Lung (tissue), 12 donors: ENCODE data around the gene TEDC2. TPM values are rescaled to one million over a fixed set of nuclear protein-coding genes. Genes with fewer than 3 reads are reported as not detected.
A peak's percentile ranks its signal among the peaks of the same experiment; 100 is the strongest.

ENCODE experiments used
- ATAC-seq: fragments of 200-7000 bp; cut with Tn5 transposase; one replicate; pipeline ENCODE4 v1.9.1; 2020; ENCODE audit warnings: moderate number of reproducible peaks; ENCODE audit not compliant: insufficient read depth, low FRiP score
- DNase-seq, 3 donors: peaks; one replicate each; pipeline ENCODE4 v3.0.0-alpha.2; 2013 to 2017
- H3K27ac ChIP-seq, 2 donors: one replicate each; pipeline ENCODE4 v1.5.1; 2013; ENCODE audit warnings: mild to moderate bottlenecking in 2 of 2, moderate library complexity in 2 of 2, control low read depth in 1 of 2, inconsistent platforms in 1 of 2, low read depth in 1 of 2, low read length in 1 of 2
- H3K27me3 ChIP-seq, 3 donors: one replicate each; pipeline ENCODE4 v1.5.1; 2013; ENCODE audit warnings: low read length in 2 of 3; ENCODE audit not compliant: control insufficient read depth in 3 of 3, insufficient read depth in 3 of 3
- H3K36me3 ChIP-seq, 4 donors: one replicate each; pipeline ENCODE4 v1.5.1; 2013; ENCODE audit warnings: low read length in 4 of 4, mild to moderate bottlenecking in 1 of 4, moderate library complexity in 1 of 4; ENCODE audit not compliant: control insufficient read depth in 4 of 4, insufficient read depth in 4 of 4
- H3K4me1 ChIP-seq, 5 donors: one replicate each; pipeline ENCODE4 v1.5.1; 2013; ENCODE audit warnings: low read length in 5 of 5, mild to moderate bottlenecking in 2 of 5, moderate library complexity in 1 of 5; ENCODE audit not compliant: control insufficient read depth in 5 of 5, insufficient read depth in 5 of 5
- H3K4me3 ChIP-seq: one replicate; pipeline ENCODE4 v1.5.1; 2013; ENCODE audit warnings: mild to moderate bottlenecking, control low read depth, moderate library complexity
- H3K9ac ChIP-seq, 2 donors: one replicate each; pipeline ENCODE4 v1.5.1; 2013; ENCODE audit warnings: low read length in 2 of 2, control low read depth in 1 of 2; ENCODE audit not compliant: insufficient read depth in 1 of 2
- H3K9me3 ChIP-seq, 4 donors: one replicate each; pipeline ENCODE4 v1.5.1; 2013; ENCODE audit warnings: low read length in 3 of 4, mild to moderate bottlenecking in 1 of 4, moderate library complexity in 1 of 4; ENCODE audit not compliant: control insufficient read depth in 4 of 4, insufficient read depth in 3 of 4
- WGBS, 2 donors: extraction: QIAGEN DNeasy Blood & Tissue Kit; methylation state at CpG; one replicate each; pipeline ENCODE4 v1.1.7; 2013; 5-methylcytosine and 5-hydroxymethylcytosine counted together
- polyA plus RNA-seq, 2 donors: library from polyadenylated mRNA; stranded (reverse); fragments of 200-250 nt; gene quantifications; one replicate each; pipeline ENCODE4 v1.2.1, GENCODE V29; 2013
- total RNA-seq, 2 donors: library from RNA; depleted of rRNA in 1 of 2; stranded (reverse); fragments of >200 nt in 1 of 2; gene quantifications; one replicate each; pipeline ENCODE4 v1.2.1, GENCODE V29; 2014 to 2021
- TF ChIP-seq, protein P1 (sequence below): IDR thresholded peaks from 2 replicates; pipeline ENCODE4 v1.5.1; 2012; ENCODE audit warnings: mild to moderate bottlenecking; ENCODE audit errors: control extremely low read depth, extremely low read depth
- donor health status: control.
- donor health status: control.
- donor health status: Bipolar disorder and iron deficiency.
- donor health status: healthy.
- donor health status: DM: yes; HTN: yes; CAD: no.

Gene TEDC2
- total and polyA plus RNA-seq, 4 donors = 1.1 to 3.6 (median 2.2) TPM

DNA sequence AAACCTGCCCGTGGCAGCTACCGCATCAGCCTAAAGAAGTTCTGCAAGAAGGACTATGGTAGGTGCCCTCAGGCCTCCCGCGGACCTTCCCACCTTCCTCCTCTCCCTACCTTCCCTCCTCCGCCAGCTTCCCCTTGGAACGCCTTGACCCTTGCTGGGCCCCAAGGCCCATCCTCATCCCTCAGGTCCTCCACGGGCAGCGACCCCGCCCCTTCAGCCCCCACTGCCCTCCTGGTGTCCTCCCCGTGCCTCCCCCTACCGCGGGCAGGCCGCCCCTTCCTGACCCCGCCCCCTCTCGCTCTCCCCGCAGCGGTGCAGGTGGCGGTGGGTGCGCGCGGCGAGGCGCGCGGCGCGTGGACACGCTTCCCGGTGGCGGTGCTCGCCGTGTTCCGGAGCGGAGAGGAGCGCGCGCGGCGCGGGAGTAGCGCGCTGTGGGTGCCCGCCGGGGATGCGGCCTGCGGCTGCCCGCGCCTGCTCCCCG, 13.6 kb downstream of the TEDC2 start:
- Histone ChIP-seq H3K9ac (no peak overlapping the region), H3K27ac (no peak overlapping the region), H3K36me3 (peaks cover 0 to 2% (median 0%) of the 10 kb centered on the region in 4 donors), H3K4me1 (peaks cover 8 to 74% (median 23%) of the 10 kb centered on the region in 5 donors), H3K9me3 (no peaks in the 10 kb centered on the region), H3K27me3 (peaks cover 0 to 8% (median 0%) of the 10 kb centered on the region in 3 donors), H3K4me3 (no peak overlapping the region)
- no peak for DNase-seq
- WGBS, 2 donors = 1 to 5% methylated on average over 43 to 49 of the region's 49 CpGs
- ATAC-seq = no peak
- TF ChIP-seq, protein P1, sequence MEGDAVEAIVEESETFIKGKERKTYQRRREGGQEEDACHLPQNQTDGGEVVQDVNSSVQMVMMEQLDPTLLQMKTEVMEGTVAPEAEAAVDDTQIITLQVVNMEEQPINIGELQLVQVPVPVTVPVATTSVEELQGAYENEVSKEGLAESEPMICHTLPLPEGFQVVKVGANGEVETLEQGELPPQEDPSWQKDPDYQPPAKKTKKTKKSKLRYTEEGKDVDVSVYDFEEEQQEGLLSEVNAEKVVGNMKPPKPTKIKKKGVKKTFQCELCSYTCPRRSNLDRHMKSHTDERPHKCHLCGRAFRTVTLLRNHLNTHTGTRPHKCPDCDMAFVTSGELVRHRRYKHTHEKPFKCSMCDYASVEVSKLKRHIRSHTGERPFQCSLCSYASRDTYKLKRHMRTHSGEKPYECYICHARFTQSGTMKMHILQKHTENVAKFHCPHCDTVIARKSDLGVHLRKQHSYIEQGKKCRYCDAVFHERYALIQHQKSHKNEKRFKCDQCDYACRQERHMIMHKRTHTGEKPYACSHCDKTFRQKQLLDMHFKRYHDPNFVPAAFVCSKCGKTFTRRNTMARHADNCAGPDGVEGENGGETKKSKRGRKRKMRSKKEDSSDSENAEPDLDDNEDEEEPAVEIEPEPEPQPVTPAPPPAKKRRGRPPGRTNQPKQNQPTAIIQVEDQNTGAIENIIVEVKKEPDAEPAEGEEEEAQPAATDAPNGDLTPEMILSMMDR = no peak

DNA sequence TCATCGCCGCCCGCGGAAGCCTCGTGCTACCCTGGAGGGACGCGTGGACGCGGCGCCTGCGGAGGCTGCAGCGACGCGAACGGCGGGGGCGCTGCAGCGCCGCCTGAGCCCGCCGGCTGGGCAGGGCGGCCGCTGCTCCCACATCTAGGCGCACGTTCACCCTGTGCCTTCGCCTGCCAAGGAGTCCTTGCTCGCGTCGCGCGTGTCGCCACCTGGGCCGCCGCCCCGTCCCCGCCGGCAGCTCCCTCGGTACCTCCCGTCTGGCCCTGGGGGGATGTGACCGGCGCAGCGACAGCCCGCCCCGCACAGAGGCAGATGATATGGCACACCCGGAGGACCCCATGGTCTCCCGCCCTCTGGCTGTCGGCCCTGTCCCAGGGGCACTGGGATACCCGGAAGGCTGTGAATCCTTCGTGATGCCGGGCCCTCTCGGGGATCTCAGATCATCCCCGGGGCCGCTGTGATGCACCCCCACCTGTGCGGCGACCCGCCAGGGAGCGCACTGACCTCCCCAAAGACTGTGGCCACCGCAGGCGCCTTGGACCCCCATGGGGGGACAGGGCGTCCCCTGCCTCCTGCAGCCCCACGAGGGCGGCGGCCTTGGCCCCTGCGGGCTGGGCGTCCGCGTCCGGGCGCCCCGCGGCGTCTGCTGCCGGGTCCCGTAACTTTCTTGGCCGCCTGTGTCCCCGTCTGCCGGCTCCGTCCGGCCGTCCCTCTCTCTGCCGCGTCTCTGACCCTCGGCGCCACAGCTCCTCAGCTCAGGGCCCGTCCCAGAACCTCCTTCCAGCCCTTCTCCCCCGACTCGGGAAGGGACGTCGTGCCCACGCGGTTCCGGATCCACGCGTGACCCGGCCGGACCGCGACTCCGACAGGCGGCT, 14.3 kb downstream of the TEDC2 start:
- Histone ChIP-seq H3K4me1 (peaks cover 8 to 67% (median 18%) of the 10 kb centered on the region in 5 donors), H3K36me3 (peaks cover 0 to 2% (median 0%) of the 10 kb centered on the region in 4 donors), H3K9me3 (no peaks in the 10 kb centered on the region), H3K4me3 (peak overlapping the region; percentile 65), H3K27ac (peak overlapping the region; percentile 87 to 89), H3K27me3 (peaks cover 0 to 4% (median 0%) of the 10 kb centered on the region in 3 donors), H3K9ac (no peak overlapping the region)
- DNase-seq = peak in 2 of 3 donors; percentile 46 to 66
- TF ChIP-seq, protein P1 = peak; percentile 59
- ATAC-seq = peak; percentile 37
- WGBS, 2 donors = 0 to 1% methylated on average over 89 to 100 of the region's 100 CpGs

DNA sequence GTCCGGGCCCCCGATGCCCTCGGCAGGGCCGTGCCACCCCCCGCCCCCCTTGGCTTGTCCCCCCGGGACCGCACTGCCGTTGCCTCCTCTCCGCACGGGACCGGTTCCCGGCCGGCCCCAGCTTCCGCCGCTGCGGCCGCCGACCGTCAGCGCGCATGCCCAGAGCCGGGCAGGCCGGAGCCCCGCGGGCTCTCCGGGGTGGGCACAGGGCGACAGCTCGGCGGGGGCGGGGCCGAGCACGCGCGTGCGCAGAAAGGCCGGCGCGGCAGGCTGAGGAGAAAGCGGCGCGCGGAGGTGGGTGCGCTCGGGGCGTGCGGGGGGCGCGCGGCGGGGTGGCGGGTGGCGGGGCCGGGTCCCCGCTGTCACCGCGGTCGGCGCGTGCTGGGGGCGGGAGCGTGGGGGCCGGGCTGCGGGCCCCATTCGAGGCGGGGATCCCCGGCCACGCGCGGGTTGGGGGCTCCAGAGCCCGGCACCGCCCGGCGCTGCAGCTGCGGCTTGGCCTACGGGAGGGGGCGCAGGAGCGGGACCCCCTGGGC, 15.0 kb downstream of the TEDC2 start, which contains the start of gene TBC1D24:
Gene TBC1D24, plus strand, starts transcription at position 251 of the 536 bp plus-strand sequence. CDS start 21,022 bp downstream, outside the sequence.
- H3K9ac ChIP-seq = no peak within 1 kb of the TSS
- H3K4me1 ChIP-seq = peaks cover 8 to 60% (median 18%) of the 10 kb centered on the region in 5 donors
- H3K36me3 ChIP-seq = peaks cover 0 to 2% (median 0%) of the 10 kb centered on the region in 4 donors
- peak; percentile 90 to 94 (median 92) for DNase-seq
- peak within 1 kb of the TSS; percentile 65 for H3K4me3 ChIP-seq
- peaks cover 0 to 2% (median 0%) of the 10 kb centered on the region in 3 donors for H3K27me3 ChIP-seq
- no peaks in the 10 kb centered on the region for H3K9me3 ChIP-seq
- H3K27ac ChIP-seq = peak within 1 kb of the TSS; percentile 87 to 89
- TF ChIP-seq, protein P1 = no peak
- 0 to 1% methylated on average over 34 to 77 of the region's 77 CpGs for WGBS, 2 donors
- ATAC-seq = peak; percentile 84
